ENCODE results near the gene NR4A3. TPM values are rescaled to one million over a fixed set of nuclear protein-coding genes. Genes with fewer than 3 reads are reported as not detected.

NR4A3 gene
- total and polyA plus RNA-seq, 10 of the 15 experiments (the other 5 are each of a cell fraction or from before 2014, with no cell fraction given) = 0.04 to 2.1 (median 0.64) TPM; not detected in 1

DNA sequence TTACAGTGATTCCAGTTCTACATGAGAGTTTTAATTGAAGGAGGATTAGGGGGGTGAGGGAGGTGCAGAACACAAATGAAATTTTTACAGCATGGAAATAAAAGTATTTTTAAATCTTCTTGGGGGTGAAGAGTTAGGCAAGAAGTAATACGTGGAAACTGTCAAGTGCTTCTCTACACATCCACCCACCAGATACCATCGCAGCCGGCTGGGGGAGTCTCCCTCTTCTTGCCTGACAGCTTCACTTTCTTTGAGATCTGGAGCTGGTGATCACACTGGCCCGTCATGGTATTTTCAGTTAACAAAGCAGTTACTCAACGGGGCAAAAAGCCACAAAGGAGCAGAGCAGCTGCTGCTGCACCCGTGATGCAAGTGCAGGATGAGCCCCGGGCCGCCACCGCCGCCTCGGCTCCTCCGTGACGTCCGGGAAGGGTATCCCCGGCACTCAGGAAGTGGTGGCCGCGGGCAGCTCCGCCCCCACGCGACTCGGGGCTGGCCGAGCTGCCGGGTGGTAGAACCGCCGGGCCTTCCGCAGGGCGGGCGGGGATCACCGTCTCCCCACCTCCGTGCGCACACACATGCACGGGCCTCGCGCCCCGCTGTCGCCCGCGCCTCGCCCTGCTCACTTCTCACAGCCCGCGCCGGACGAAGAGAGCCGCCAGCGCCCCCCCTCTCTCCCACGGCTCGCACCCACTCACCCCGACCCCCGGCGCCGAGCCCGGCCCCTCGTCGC is 2.4 kb upstream of the NR4A3 start (continued):
- TF ChIP-seq BCL11A (IDR thresholded peaks at IDR 0.05; ENCODE audit: low read depth, low read length) (peak; percentile 53; the same call in 1 of the 2 replicates), RFX5 (IDR thresholded peaks at IDR 0.05; ENCODE audit: low read depth, low read length) (no peak), MXI1 (IDR thresholded peaks at IDR 0.05; ENCODE audit: low read depth, low read length) (peak; percentile 89), HDGF (IDR thresholded peaks at IDR 0.05) (no peak; the same call in 1 of the 2 replicates), ZNF24 (IDR thresholded peaks at IDR 0.05) (peak; percentile 11; the same call in 1 of the 2 replicates), SUPT20H (IDR thresholded peaks at IDR 0.05; ENCODE audit: borderline replicate concordance, control insufficient read depth, low read depth, low read length) (no peak), MLLT1 (IDR thresholded peaks at IDR 0.05) (peak; percentile 82), BRCA1 (IDR thresholded peaks at IDR 0.05; ENCODE audit: low read depth, low read length) (no peak), ZBTB11 (CRISPR knock-in tag; IDR thresholded peaks at IDR 0.05) (no peak; the same call in 1 of the 2 replicates), HDAC6 (IDR thresholded peaks at IDR 0.05; ENCODE audit: unreplicated experiment) (peak; percentile 77), SP1 (IDR thresholded peaks at IDR 0.05; ENCODE audit: low read depth, low read length) (peak; percentile 65), BACH1 (IDR thresholded peaks at IDR 0.05; ENCODE audit: borderline replicate concordance) (peak; percentile 93), POU2F2 (IDR thresholded peaks at IDR 0.05; ENCODE audit: borderline replicate concordance, low read depth, low read length) (peak; percentile 88; the same call in 2 of the 3 replicates), GABPA (IDR thresholded peaks at IDR 0.05; ENCODE audit: low read depth) (no peak), SMAD1 (IDR thresholded peaks at IDR 0.05; ENCODE audit: low read depth, partially characterized antibody) (no peak), NKRF (conservative IDR thresholded peaks at IDR 0.05) (peak; percentile 84), CREM (IDR thresholded peaks at IDR 0.05; ENCODE audit: low read depth) (peak; percentile 94)
- TF ChIP-seq, protein P1, sequence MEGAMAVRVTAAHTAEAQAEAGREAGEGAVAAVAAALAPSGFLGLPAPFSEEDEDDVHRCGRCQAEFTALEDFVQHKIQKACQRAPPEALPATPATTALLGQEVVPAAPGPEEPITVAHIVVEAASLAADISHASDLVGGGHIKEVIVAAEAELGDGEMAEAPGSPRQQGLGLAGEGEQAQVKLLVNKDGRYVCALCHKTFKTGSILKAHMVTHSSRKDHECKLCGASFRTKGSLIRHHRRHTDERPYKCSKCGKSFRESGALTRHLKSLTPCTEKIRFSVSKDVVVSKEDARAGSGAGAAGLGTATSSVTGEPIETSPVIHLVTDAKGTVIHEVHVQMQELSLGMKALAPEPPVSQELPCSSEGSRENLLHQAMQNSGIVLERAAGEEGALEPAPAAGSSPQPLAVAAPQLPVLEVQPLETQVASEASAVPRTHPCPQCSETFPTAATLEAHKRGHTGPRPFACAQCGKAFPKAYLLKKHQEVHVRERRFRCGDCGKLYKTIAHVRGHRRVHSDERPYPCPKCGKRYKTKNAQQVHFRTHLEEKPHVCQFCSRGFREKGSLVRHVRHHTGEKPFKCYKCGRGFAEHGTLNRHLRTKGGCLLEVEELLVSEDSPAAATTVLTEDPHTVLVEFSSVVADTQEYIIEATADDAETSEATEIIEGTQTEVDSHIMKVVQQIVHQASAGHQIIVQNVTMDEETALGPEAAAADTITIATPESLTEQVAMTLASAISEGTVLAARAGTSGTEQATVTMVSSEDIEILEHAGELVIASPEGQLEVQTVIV (IDR thresholded peaks at IDR 0.05; ENCODE audit: borderline replicate concordance, partially characterized antibody) = no peak
- TF ChIP-seq, protein P2, sequence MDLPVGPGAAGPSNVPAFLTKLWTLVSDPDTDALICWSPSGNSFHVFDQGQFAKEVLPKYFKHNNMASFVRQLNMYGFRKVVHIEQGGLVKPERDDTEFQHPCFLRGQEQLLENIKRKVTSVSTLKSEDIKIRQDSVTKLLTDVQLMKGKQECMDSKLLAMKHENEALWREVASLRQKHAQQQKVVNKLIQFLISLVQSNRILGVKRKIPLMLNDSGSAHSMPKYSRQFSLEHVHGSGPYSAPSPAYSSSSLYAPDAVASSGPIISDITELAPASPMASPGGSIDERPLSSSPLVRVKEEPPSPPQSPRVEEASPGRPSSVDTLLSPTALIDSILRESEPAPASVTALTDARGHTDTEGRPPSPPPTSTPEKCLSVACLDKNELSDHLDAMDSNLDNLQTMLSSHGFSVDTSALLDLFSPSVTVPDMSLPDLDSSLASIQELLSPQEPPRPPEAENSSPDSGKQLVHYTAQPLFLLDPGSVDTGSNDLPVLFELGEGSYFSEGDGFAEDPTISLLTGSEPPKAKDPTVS (IDR thresholded peaks at IDR 0.05; ENCODE audit: low read depth, low read length) = no peak

Measured in GM12878 (cell line).